GM18858 (cell line): ENCODE data around the gene KRTAP5-6.
"Not testable (repeated sequence)": the region's sequence is repeated elsewhere in the genome, so short reads cannot be mapped to it uniquely, and the experiment has no call there.

Experiments
- ATAC-seq: cut with Tn5 transposase; IDR thresholded peaks from one replicate; pipeline ENCODE4 v1.9.1; 2021; ENCODE audit not compliant: unreplicated experiment

KRTAP5-6 gene

GRCh38 chr11:1683216-1683615, 13.8 kb upstream of the KRTAP5-6 start:
- ATAC-seq, result not testable (repeated sequence)

- not testable (repeated sequence) for ATAC-seq
These were observed 13.0 kb upstream of the KRTAP5-6 start for GRCh38 chr11:1683904-1684572.

GRCh38 chr11:1684886-1685874, 11.8 kb upstream of the KRTAP5-6 start:
- ATAC-seq, result not testable (repeated sequence)

GRCh38 chr11:1686220-1686619, 10.8 kb upstream of the KRTAP5-6 start:
- not testable (repeated sequence) for ATAC-seq

- not testable (repeated sequence) for ATAC-seq
These were observed 8.6 kb upstream of the KRTAP5-6 start for GRCh38 chr11:1688336-1688947.

GRCh38 chr11:1689250-1690166, 7.5 kb upstream of the KRTAP5-6 start:
- not testable (repeated sequence) for ATAC-seq

GRCh38 chr11:1690167-1691025, 6.6 kb upstream of the KRTAP5-6 start:
- ATAC-seq, result no peak

GRCh38 chr11:1691026-1691877, 5.7 kb upstream of the KRTAP5-6 start:
- ATAC-seq, result no peak

GRCh38 chr11:1691878-1692707, 4.9 kb upstream of the KRTAP5-6 start:
- ATAC-seq, result no peak

- ATAC-seq, result no peak
These were observed 4.2 kb upstream of the KRTAP5-6 start for GRCh38 chr11:1692708-1693326.

GRCh38 chr11:1693327-1694063, 3.5 kb upstream of the KRTAP5-6 start:
- ATAC-seq, result no peak

- no peak for ATAC-seq
These were observed 2.7 kb upstream of the KRTAP5-6 start for GRCh38 chr11:1694064-1694845.

GRCh38 chr11:1694846-1695547, 2.0 kb upstream of the KRTAP5-6 start:
- ATAC-seq, result no peak

- no peak for ATAC-seq
These were observed 1.4 kb upstream of the KRTAP5-6 start for GRCh38 chr11:1695548-1696108.

GRCh38 chr11:1699771-1700170, 2.8 kb downstream of the KRTAP5-6 start:
- no peak for ATAC-seq
